Measurements from ENCODE around the gene IFNL1. TPM values are rescaled to one million over a fixed set of nuclear protein-coding genes. Genes with fewer than 3 reads are reported as not detected.
A peak's percentile ranks its signal among the peaks of the same experiment; 100 is the strongest.

Gene IFNL1
- total RNA-seq, 1 experiment from 2014 or later: not detected

DNA sequence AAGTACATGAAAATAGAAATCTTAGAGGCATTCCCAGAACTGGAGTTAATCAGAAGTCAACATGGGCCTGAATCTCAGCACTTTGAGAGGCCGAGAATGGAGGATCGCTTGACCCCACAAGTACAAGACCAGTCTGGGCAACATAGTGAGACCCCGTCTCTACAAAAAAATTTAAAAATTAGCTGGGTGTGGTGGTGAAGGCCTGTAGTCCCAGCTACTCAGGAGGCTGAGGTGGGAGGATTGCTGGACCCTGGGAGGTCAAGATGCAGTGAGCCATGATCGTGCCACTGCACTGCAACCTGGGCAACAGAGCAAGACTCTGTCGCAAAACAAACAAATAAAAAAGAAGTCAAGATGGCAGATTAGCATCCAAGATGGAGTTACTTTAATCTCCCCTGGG lies 19.5 kb upstream of the IFNL1 start:
- Mint-ChIP-seq H3K4me3 (ENCODE audit: unreplicated experiment) (no peak overlapping the region), H3K27me3 (ENCODE audit: insufficient read depth, unreplicated experiment) (no peaks in the 10 kb centered on the region), H3K27ac (ENCODE audit: unreplicated experiment) (no peak overlapping the region), H3K4me1 (ENCODE audit: low read depth, unreplicated experiment) (peaks cover 10% of the 10 kb centered on the region), H3K36me3 (ENCODE audit: insufficient read depth, unreplicated experiment) (no peaks in the 10 kb centered on the region), H3K9me3 (ENCODE audit: unreplicated experiment) (peaks cover 2% of the 10 kb centered on the region)
- TF ChIP-seq, protein P1, sequence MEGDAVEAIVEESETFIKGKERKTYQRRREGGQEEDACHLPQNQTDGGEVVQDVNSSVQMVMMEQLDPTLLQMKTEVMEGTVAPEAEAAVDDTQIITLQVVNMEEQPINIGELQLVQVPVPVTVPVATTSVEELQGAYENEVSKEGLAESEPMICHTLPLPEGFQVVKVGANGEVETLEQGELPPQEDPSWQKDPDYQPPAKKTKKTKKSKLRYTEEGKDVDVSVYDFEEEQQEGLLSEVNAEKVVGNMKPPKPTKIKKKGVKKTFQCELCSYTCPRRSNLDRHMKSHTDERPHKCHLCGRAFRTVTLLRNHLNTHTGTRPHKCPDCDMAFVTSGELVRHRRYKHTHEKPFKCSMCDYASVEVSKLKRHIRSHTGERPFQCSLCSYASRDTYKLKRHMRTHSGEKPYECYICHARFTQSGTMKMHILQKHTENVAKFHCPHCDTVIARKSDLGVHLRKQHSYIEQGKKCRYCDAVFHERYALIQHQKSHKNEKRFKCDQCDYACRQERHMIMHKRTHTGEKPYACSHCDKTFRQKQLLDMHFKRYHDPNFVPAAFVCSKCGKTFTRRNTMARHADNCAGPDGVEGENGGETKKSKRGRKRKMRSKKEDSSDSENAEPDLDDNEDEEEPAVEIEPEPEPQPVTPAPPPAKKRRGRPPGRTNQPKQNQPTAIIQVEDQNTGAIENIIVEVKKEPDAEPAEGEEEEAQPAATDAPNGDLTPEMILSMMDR (IDR thresholded peaks at IDR 0.05; ENCODE audit: insufficient read depth in 1 of 2, low read depth in 1 of 2, low read length in 1 of 2, severe bottlenecking in 1 of 2, unreplicated experiment in 1 of 2): no peak
- ChIA-PET CTCF (no interaction called here), POLR2A (interaction anchor here (1.3 kb wide), 1 partner anchor 27 kb away, joined by 13 read pairs; no protein-coding TSS in a partner anchor)
- H3K4me1 ChIP-seq: peaks cover 18% of the 10 kb centered on the region
- no peaks in the 10 kb centered on the region; the same call in 1 of the 2 replicates for H3K9me3 ChIP-seq
- no peaks in the 10 kb centered on the region for H3K27me3 ChIP-seq (replicated peaks; ENCODE audit: control insufficient read depth, insufficient read depth, low read length)
- intact Hi-C loops (cut with micrococcal nuclease; ENCODE audit: unreplicated experiment): loop anchor here (1.0 to 2.0 kb wide), 2 partner anchors 18 to 27 kb away; no protein-coding TSS in a partner anchor
- H3K36me3 ChIP-seq (ENCODE audit: control insufficient read depth, insufficient read depth, low read length): no peaks in the 10 kb centered on the region
- BruUV-seq (replicated peaks): no TSS peak
- H3K4me3 ChIP-seq (ENCODE audit: low read depth, low read length): no peak overlapping the region
- peak in 1 of 2 experiments; percentile 6 for DNase-seq

DNA sequence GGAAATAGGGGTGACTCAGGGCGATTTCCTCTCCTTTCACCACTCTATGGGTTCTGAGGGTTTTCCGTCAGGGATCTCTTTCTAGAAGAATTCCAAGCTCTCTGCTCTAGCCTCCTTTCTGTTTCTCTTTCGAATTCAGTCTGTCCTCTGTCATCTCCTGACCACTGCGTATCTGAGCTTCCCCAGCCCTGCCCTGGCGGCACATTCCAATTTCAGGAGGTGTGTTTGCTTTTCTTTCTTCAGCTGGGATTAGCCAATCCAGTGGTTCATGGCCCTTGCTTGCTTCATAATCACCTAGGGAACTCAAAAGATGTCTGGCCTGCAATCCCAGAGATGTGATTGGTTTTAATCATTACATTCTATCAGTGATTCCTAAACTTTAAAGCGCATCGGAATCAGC lies 18.6 kb upstream of the IFNL1 start:
- Mint-ChIP-seq H3K36me3 (ENCODE audit: insufficient read depth, unreplicated experiment) (no peaks in the 10 kb centered on the region), H3K9me3 (ENCODE audit: unreplicated experiment) (peaks cover 8% of the 10 kb centered on the region), H3K4me3 (ENCODE audit: unreplicated experiment) (peak overlapping the region; percentile 66), H3K27me3 (ENCODE audit: insufficient read depth, unreplicated experiment) (no peaks in the 10 kb centered on the region), H3K4me1 (ENCODE audit: low read depth, unreplicated experiment) (peaks cover 10% of the 10 kb centered on the region), H3K27ac (ENCODE audit: unreplicated experiment) (peak overlapping the region; percentile 95)
- Histone ChIP-seq H3K9me3 (peaks cover 7% of the 10 kb centered on the region), H3K4me3 (ENCODE audit: low read depth, low read length) (no peak overlapping the region), H3K27me3 (replicated peaks; ENCODE audit: control insufficient read depth, insufficient read depth, low read length) (no peaks in the 10 kb centered on the region), H3K4me1 (peaks cover 18% of the 10 kb centered on the region), H3K36me3 (ENCODE audit: control insufficient read depth, insufficient read depth, low read length) (no peaks in the 10 kb centered on the region)
- intact Hi-C loops (cut with micrococcal nuclease; ENCODE audit: unreplicated experiment): loop anchor here (1.0 to 2.0 kb wide), 2 partner anchors 19 to 26 kb away; no protein-coding TSS in a partner anchor
- TF ChIP-seq, protein P1 (IDR thresholded peaks at IDR 0.05; ENCODE audit: insufficient read depth in 1 of 2, low read depth in 1 of 2, low read length in 1 of 2, severe bottlenecking in 1 of 2, unreplicated experiment in 1 of 2): no peak
- BruUV-seq (replicated peaks): no TSS peak
- ChIA-PET POLR2A (interaction anchor here (0.5 to 1.3 kb wide), 6 partner anchors 18 to 889 kb away, joined by 3 to 13 read pairs (median 6); partner anchors contain the start of gene SAMD4B), CTCF (interaction anchor here (0.5 to 1.1 kb wide), 4 partner anchors 26 to 591 kb away, joined by 3 to 6 read pairs (median 4); partner anchors contain the start of gene LRFN1)
- peak; percentile 89 to 91 for DNase-seq

DNA sequence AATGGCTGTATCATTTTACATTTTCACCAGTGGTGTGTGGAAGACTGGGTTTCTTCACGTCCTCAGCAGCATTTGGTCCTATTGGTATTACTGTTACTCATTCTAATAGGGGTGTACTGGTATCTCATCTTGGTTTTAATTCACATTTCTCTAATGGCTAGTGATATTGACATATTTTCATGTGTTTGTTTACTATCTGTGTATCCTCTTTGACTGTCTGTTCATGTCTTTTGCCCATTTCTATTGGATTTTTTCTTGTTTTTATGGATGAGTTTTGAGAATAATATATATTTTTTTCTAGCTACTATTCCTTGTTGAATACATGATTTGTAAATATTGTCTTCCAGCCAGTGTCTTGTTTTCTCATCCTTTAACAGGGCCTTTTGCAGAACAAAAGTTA lies 14.2 kb upstream of the IFNL1 start:
- no peak for DNase-seq
- intact Hi-C loops (cut with micrococcal nuclease; ENCODE audit: unreplicated experiment): no loop called here
- no peaks in the 10 kb centered on the region for H3K27me3 ChIP-seq (replicated peaks; ENCODE audit: control insufficient read depth, insufficient read depth, low read length)
- H3K9me3 ChIP-seq: peaks cover 21% of the 10 kb centered on the region
- POLR2A ChIA-PET: no interaction called here
- H3K4me3 ChIP-seq (ENCODE audit: low read depth, low read length): no peak overlapping the region
- peaks cover 10% of the 10 kb centered on the region for H3K4me1 Mint-ChIP-seq (ENCODE audit: low read depth, unreplicated experiment)
- no peak overlapping the region for H3K4me3 Mint-ChIP-seq (ENCODE audit: unreplicated experiment)
- H3K9me3 Mint-ChIP-seq (ENCODE audit: unreplicated experiment): peaks cover 26% of the 10 kb centered on the region
- H3K36me3 ChIP-seq (ENCODE audit: control insufficient read depth, insufficient read depth, low read length): no peaks in the 10 kb centered on the region
- no peaks in the 10 kb centered on the region for H3K27me3 Mint-ChIP-seq (ENCODE audit: insufficient read depth, unreplicated experiment)
- BruUV-seq (replicated peaks): no TSS peak
- peaks cover 11% of the 10 kb centered on the region for H3K4me1 ChIP-seq
- H3K27ac Mint-ChIP-seq (ENCODE audit: unreplicated experiment): no peak overlapping the region
- no peaks in the 10 kb centered on the region for H3K36me3 Mint-ChIP-seq (ENCODE audit: insufficient read depth, unreplicated experiment)
- TF ChIP-seq, protein P1 (IDR thresholded peaks at IDR 0.05; ENCODE audit: insufficient read depth in 1 of 2, low read depth in 1 of 2, low read length in 1 of 2, severe bottlenecking in 1 of 2, unreplicated experiment in 1 of 2): no peak
- CTCF ChIA-PET: no interaction called here

All from Caco-2 (cell line).